ENCODE data around the gene BZW1.

GRCh38 chr2:200863782-200864175 lies 52.1 kb downstream of the BZW1 start:
- no peak for TF ChIP-seq CTCF (IDR thresholded peaks at IDR 0.05)
- peak in 1 of 2 donors; percentile 8 for TF ChIP-seq POLR2A (IDR thresholded peaks at IDR 0.05)
- no peak for TF ChIP-seq EP300 (IDR thresholded peaks at IDR 0.05)

Data from tibial nerve (tissue), 4 donors.